ENCODE measurements around the gene SLC25A47. TPM values are rescaled to one million over a fixed set of nuclear protein-coding genes. Genes with fewer than 3 reads are reported as not detected.

The SLC25A47 gene
- total and polyA plus RNA-seq, 2 donors (not counting 3 experiments of a cell fraction or from before 2014, with no cell fraction given), result not detected

GRCh38 chr14:100346306-100347091 lies 23.4 kb downstream of the SLC25A47 start:
- dilution Hi-C loops (cut with MboI; ENCODE audit: extremely low pct_ligation_motif_present, low sequenced_read_pairs) (no loop called here), intact Hi-C loops (cut with micrococcal nuclease) (no loop called here)
- DNase-seq (ENCODE audit: low read depth, low spot score), result no peak
- CTCF ChIA-PET, result interaction anchor here (1.3 kb wide), 1 partner anchor 12 kb away, joined by 3 read pairs; no protein-coding TSS in a partner anchor
- H4K20me1 ChIP-seq (replicated peaks; ENCODE audit: control insufficient read depth, extremely low read depth, insufficient read depth, low read length), result no peaks in the 10 kb centered on the region
- H3K27me3 ChIP-seq (ENCODE audit: control insufficient read depth in 2 of 2, insufficient read depth in 2 of 2, low read length in 2 of 2), result no peaks in the 10 kb centered on the region
- no peaks in the 10 kb centered on the region for H3K79me2 ChIP-seq (ENCODE audit: control insufficient read depth, insufficient read depth, low read length)
- peaks cover 3% of the 10 kb centered on the region for H3K4me1 ChIP-seq (ENCODE audit: control insufficient read depth, extremely low read depth, insufficient read depth, low read length)
- FAIRE-seq, result no peak
- no peaks in the 10 kb centered on the region for H3K9me3 ChIP-seq (replicated peaks; ENCODE audit: control insufficient read depth, insufficient read depth, low read length)
- H3K4me3 ChIP-seq (replicated peaks in 1 of 3; ENCODE audit: insufficient read depth in 1 of 3, low read depth in 1 of 3, low read length in 3 of 3), result no peak overlapping the region
- no peak overlapping the region for H3K9ac ChIP-seq (replicated peaks; ENCODE audit: extremely low read depth, insufficient read depth, low read length)
- peaks cover 14 to 50% of the 10 kb centered on the region in 2 experiments for H3K36me3 ChIP-seq (ENCODE audit: control insufficient read depth in 2 of 2, extremely low read depth in 1 of 2, insufficient read depth in 2 of 2, low read length in 2 of 2)
- no TSS peak for BruUV-seq (replicated peaks)
- H3K4me2 ChIP-seq (ENCODE audit: insufficient read depth, low read length), result no peak overlapping the region
- H3K9me1 ChIP-seq (replicated peaks; ENCODE audit: control insufficient read depth, extremely low read depth, insufficient read depth, low read length), result no peaks in the 10 kb centered on the region
- no peak overlapping the region for H2AFZ ChIP-seq (ENCODE audit: low read depth, low read length)
- H3K27ac ChIP-seq (ENCODE audit: insufficient read depth, low read depth, low read length), result no peak overlapping the region
- TF ChIP-seq FOS (IDR thresholded peaks at IDR 0.05; ENCODE audit: borderline replicate concordance, insufficient read depth, low read length), result no peak
- TF ChIP-seq GATA2 (IDR thresholded peaks at IDR 0.05; ENCODE audit: insufficient read depth, insufficient read length, low read depth, low read length), result no peak
- TF ChIP-seq EZH2 (IDR thresholded peaks at IDR 0.05; ENCODE audit: borderline replicate concordance, low read depth, low read length, severe bottlenecking), result no peak
- no peak for TF ChIP-seq MYC (IDR thresholded peaks at IDR 0.05; ENCODE audit: low read depth, low read length)
- POLR2A ChIA-PET, result no interaction called here

- no TSS peak for BruUV-seq (replicated peaks)
- H4K20me1 ChIP-seq (replicated peaks; ENCODE audit: control insufficient read depth, extremely low read depth, insufficient read depth, low read length), result no peaks in the 10 kb centered on the region
- no peak for TF ChIP-seq GATA2 (IDR thresholded peaks at IDR 0.05; ENCODE audit: insufficient read depth, insufficient read length, low read depth, low read length)
- TF ChIP-seq JUN (IDR thresholded peaks at IDR 0.05; ENCODE audit: borderline replicate concordance, insufficient read depth, insufficient read length, low read depth), result no peak
- TF ChIP-seq CTCF (IDR thresholded peaks at IDR 0.05; ENCODE audit: extremely low read depth in 1 of 2, insufficient read depth in 1 of 2, low read depth in 1 of 2, low read length in 2 of 2), result no peak
- no peak for TF ChIP-seq POLR2AphosphoS5 (IDR thresholded peaks at IDR 0.05; ENCODE audit: insufficient read depth, low read depth, low read length)
- TF ChIP-seq FOS (IDR thresholded peaks at IDR 0.05; ENCODE audit: borderline replicate concordance, insufficient read depth, low read length), result no peak
- TF ChIP-seq MAX (IDR thresholded peaks at IDR 0.05; ENCODE audit: insufficient read depth, insufficient read length), result no peak
- TF ChIP-seq MYC (IDR thresholded peaks at IDR 0.05; ENCODE audit: low read depth, low read length), result no peak
- no peak for TF ChIP-seq POLR2A (IDR thresholded peaks at IDR 0.05; ENCODE audit: low read depth, low read length)
- TF ChIP-seq EZH2 (IDR thresholded peaks at IDR 0.05; ENCODE audit: borderline replicate concordance, low read depth, low read length, severe bottlenecking), result no peak
- no peak overlapping the region for H3K4me2 ChIP-seq (ENCODE audit: insufficient read depth, low read length)
- no peak overlapping the region for H3K27ac ChIP-seq (ENCODE audit: insufficient read depth, low read depth, low read length)
- H2AFZ ChIP-seq (ENCODE audit: low read depth, low read length), result no peak overlapping the region
- DNase-seq (ENCODE audit: low read depth, low spot score) (no peak), FAIRE-seq (no peak)
- intact Hi-C loops (cut with micrococcal nuclease), result no loop called here
- no peaks in the 10 kb centered on the region for H3K9me3 ChIP-seq (replicated peaks; ENCODE audit: control insufficient read depth, insufficient read depth, low read length)
- dilution Hi-C loops (cut with MboI; ENCODE audit: extremely low pct_ligation_motif_present, low sequenced_read_pairs), result no loop called here
- H3K36me3 ChIP-seq (ENCODE audit: control insufficient read depth in 2 of 2, extremely low read depth in 1 of 2, insufficient read depth in 2 of 2, low read length in 2 of 2), result peaks cover 20 to 46% of the 10 kb centered on the region in 2 experiments
- no peaks in the 10 kb centered on the region for H3K9me1 ChIP-seq (replicated peaks; ENCODE audit: control insufficient read depth, extremely low read depth, insufficient read depth, low read length)
- no peaks in the 10 kb centered on the region for H3K4me1 ChIP-seq (ENCODE audit: control insufficient read depth, extremely low read depth, insufficient read depth, low read length)
- no peak overlapping the region for H3K9ac ChIP-seq (replicated peaks; ENCODE audit: extremely low read depth, insufficient read depth, low read length)
- H3K79me2 ChIP-seq (ENCODE audit: control insufficient read depth, insufficient read depth, low read length), result no peaks in the 10 kb centered on the region
- CTCF ChIA-PET, result no interaction called here
- POLR2A ChIA-PET, result no interaction called here
- H3K27me3 ChIP-seq (ENCODE audit: control insufficient read depth in 2 of 2, insufficient read depth in 2 of 2, low read length in 2 of 2), result no peaks in the 10 kb centered on the region
- H3K4me3 ChIP-seq (replicated peaks in 1 of 3; ENCODE audit: insufficient read depth in 1 of 3, low read depth in 1 of 3, low read length in 3 of 3), result no peak overlapping the region
Measured at GRCh38 chr14:100348253-100348729, 25.2 kb downstream of the SLC25A47 start.
